Activated CD8-positive, alpha-beta memory T cell treated with anti-CD3 and anti-CD28 coated beads for 48 hours (primary cell): ENCODE results near the gene CEP57.

Experiments used
- DNase-seq, 3 experiments: peaks; one replicate each; pipeline ENCODE4 v3.0.0-alpha.2; 2020; ENCODE audit warnings: low read depth in 2 of 3, low spot score in 2 of 3

The CEP57 gene

GRCh38 chr11:95790123-95790932 is at the start of gene CEP57:
TSS of gene CEP57 (plus strand) at chr11:95790498. CDS start at chr11:95790699, 201 bp downstream.
- DNase-seq = peak; percentile 81 to 88 (median 84)

- no peak for DNase-seq
These were observed 40.2 kb upstream of the CEP57 start for GRCh38 chr11:95750101-95750500.

- DNase-seq = no peak
These were observed 38.8 kb upstream of the CEP57 start for GRCh38 chr11:95751515-95751914.

- no peak for DNase-seq
These were observed 29.4 kb upstream of the CEP57 start for GRCh38 chr11:95760941-95761340.

GRCh38 chr11:95762534-95762933 is 27.8 kb upstream of the CEP57 start:
- DNase-seq = no peak

- no peak for DNase-seq
These were observed 25.9 kb upstream of the CEP57 start for GRCh38 chr11:95764267-95764898.

- no peak for DNase-seq
These were observed 23.6 kb upstream of the CEP57 start for GRCh38 chr11:95766701-95767100.

GRCh38 chr11:95767498-95767897 is 22.8 kb upstream of the CEP57 start:
- no peak for DNase-seq

GRCh38 chr11:95768521-95768920 is 21.8 kb upstream of the CEP57 start:
- no peak for DNase-seq

- DNase-seq = no peak
These were observed 13.4 kb upstream of the CEP57 start for GRCh38 chr11:95776859-95777258.

- no peak for DNase-seq
These were observed 11.6 kb upstream of the CEP57 start for GRCh38 chr11:95778699-95779098.

GRCh38 chr11:95780544-95780943 is 9.8 kb upstream of the CEP57 start:
- DNase-seq = no peak

- DNase-seq = peak; percentile 5 to 13 (median 9)
These were observed 1.3 kb upstream of the CEP57 start for GRCh38 chr11:95788921-95789505.

GRCh38 chr11:95789506-95790122 is 684 bp upstream of the CEP57 start, which contains the start of gene FAM76B:
TSS of gene FAM76B (minus strand) at chr11:95789782. CDS start at chr11:95789478, 304 bp downstream.
- peak; percentile 77 to 95 (median 88) for DNase-seq

- DNase-seq = peak; percentile 20 to 40 (median 32)
These were observed 823 bp downstream of the CEP57 start for GRCh38 chr11:95790933-95791708.

- DNase-seq = no peak
These were observed 1.4 kb downstream of the CEP57 start for GRCh38 chr11:95791709-95792033.

GRCh38 chr11:95792200-95792599 is 1.9 kb downstream of the CEP57 start:
- DNase-seq = no peak

GRCh38 chr11:95792700-95793099 is 2.4 kb downstream of the CEP57 start:
- DNase-seq = no peak

- DNase-seq = no peak
These were observed 2.8 kb downstream of the CEP57 start for GRCh38 chr11:95793116-95793515.

- DNase-seq = no peak
These were observed 3.8 kb downstream of the CEP57 start for GRCh38 chr11:95794086-95794485.
